Left cardiac atrium (tissue), 4 donors: ENCODE results near the gene WWOX. TPM values are rescaled to one million over a fixed set of nuclear protein-coding genes. Genes with fewer than 3 reads are reported as not detected.

Experiments
- ATAC-seq, 2 donors: fragments of 200-7000 bp; cut with Tn5 transposase; one replicate each; pipeline ENCODE4 v1.9.1; 2020; ENCODE audit warnings: mild to moderate bottlenecking in 2 of 2, moderate library complexity in 2 of 2
- DNase-seq: peaks from one replicate; pipeline ENCODE4 v3.0.0-alpha.2; 2020
- intact Hi-C, 2 donors: fragments of 100-400 bp; cut with DNase I; formaldehyde crosslinking; loops; one replicate each; pipeline versions ENCODE4 v1.14.1 to v1.15.1; 2022 to 2023
- total RNA-seq, 2 donors: library from RNA; stranded (reverse); fragmentation: NEBNext Ultra II Directional; extraction: Animal tissue kit (Norgen Biotek cat#: 25700); gene quantifications; one replicate each; pipeline ENCODE4 v1.2.1, GENCODE V29; 2021
- donor health status: DM: no; HTN: yes; CAD: no.
- donor health status: DM: no; HTN: yes; CAD: no; lungs with severe emphysema.
- donor health status: DM: yes; HTN: yes; CAD: no.
- donor health status: Dilated cardiomyopathy.

WWOX gene
- total RNA-seq, 2 donors from 2014 or later = 7.6 to 8.6 TPM

DNA sequence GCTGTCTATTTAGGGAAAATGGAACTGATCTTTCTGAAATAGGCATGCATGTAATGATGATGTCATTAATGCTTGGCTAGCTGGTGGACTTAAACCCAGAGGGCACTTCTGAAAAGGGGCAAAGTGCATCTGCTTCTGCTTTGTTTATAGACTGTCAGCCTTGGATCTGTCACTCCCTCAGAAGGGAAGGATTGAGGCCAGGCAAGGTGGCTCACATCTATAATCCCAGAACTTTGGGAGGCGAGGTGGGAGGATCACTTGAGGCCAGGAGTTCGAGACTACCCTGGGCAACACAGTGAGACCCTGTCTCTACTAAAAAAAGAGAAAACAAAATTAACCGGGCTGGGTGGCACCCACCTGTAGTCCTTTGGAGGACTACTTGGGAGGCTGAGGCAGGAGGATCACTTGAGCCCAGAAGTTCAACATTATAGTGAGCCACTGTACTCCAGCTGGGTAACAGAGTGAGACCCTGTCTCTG lies 185.5 kb downstream of the WWOX start:
- DNase-seq (no peak), ATAC-seq (no peak)
- intact Hi-C loops = loop anchor here in 1 of 2 donors (10.0 kb wide), 1 partner anchor 1910 kb away; no protein-coding TSS in a partner anchor

DNA sequence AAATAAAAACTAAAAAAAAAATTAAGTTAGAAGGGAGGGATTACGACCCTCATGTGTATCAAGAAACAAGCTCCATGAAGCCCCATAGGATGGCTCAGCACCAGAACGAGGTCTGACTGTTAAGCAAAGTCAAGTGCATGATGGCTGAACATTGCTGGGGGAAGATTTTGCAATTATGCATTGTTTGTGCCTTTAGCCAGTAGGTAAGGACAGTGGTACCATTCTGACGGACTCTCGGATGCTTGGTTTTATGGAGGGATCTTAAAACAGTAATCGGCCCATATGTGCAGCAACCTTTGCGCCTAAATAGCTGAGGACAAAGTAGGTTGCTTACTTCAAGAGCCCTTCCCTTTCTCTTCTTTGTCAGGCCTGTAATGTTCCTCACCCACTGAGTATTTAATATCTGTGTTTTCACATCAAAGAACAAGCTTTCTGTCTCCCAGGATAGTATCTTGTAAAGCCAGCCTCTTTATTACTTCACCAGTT lies 186.0 kb downstream of the WWOX start:
- ATAC-seq = no peak
- DNase-seq = no peak
- intact Hi-C loops = loop anchor here in 1 of 2 donors (10.0 kb wide), 1 partner anchor 1911 kb away; no protein-coding TSS in a partner anchor

DNA sequence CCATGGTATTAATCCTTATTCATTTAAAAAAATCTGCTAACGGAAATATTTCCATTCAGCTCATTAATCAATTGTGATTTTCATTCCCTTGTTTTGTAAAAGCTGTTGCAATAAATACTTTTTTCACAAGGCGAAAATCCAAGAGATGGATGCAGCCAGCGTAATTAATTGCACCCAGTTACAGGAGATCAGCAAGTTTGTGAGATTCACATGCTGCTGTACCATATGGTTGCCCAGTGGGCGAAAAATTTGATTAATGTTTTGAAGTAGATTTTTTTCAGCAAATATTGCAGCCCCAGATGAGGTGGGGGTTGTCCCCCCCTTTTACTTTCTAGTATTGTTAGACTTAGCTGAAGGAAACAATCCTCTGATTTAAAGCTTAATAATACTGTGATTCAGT lies 186.6 kb downstream of the WWOX start:
- DNase-seq (no peak), ATAC-seq (no peak)
- intact Hi-C loops = loop anchor here in 1 of 2 donors (10.0 kb wide), 1 partner anchor 1911 kb away; no protein-coding TSS in a partner anchor

DNA sequence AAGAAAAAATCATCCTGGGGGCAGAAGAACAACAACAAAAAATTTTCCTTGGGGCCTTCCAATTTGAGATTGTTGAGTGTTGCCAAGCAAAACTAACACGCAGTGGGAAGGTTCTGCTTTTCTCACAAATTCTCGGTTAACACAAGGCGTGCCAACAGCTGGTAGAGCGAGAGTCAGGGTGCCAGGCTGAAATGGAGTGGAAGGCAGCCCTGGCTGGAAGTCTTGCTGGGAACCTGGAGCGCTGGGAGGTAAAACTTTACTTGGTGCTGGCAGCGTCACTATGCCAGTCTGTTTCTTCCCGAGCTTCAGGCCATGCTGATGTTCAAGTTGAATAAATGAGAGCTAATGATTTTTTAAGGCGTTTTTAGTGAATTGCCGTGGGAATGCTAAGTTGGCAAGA lies 189.4 kb downstream of the WWOX start:
- intact Hi-C loops = loop anchor here in 1 of 2 donors (10.0 kb wide), 1 partner anchor 1914 kb away; no protein-coding TSS in a partner anchor
- ATAC-seq (no peak), DNase-seq (no peak)

DNA sequence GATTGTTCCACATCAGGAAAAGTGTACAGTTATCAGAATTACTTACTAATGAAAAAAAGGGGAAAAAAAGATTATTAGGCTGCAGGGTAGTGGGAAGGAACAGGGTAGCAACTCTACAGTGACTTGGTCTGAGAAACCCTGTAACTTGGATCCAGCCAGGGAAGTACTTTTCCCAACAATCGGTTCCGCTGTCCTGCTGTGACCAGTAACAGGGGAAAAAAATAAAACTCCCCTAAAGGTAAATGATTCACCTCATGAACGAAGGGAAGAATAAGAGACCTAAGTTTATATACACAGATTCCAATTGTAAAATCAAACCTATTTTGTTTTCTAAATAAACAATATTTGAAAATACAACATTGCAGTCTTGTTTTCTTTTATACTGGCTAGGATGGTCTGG lies 189.9 kb downstream of the WWOX start:
- ATAC-seq (no peak), DNase-seq (no peak)
- intact Hi-C loops = loop anchor here in 1 of 2 donors (10.0 kb wide), 1 partner anchor 1915 kb away; no protein-coding TSS in a partner anchor

DNA sequence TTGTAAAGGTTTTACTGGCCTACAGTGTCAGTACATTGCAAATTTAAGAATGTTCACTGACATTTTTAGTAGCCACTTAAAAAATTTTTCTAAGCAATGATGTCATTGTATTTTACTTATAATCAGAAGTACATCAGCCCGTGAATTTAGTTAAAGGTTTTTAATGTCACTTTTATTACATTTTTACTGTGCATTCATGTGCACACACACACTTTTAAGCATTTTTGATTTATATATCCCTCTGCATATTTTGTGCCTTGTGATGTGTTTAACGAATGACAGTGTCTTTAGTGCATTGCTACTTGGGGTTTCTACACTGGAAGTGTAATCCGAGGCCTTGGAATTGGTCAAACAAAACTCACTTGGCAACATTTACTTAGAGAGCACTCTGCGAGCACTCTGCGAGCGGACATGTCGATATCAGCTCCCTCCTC lies 190.4 kb downstream of the WWOX start:
- DNase-seq (no peak), ATAC-seq (no peak)
- intact Hi-C loops = loop anchor here in 1 of 2 donors (10.0 kb wide), 1 partner anchor 1915 kb away; no protein-coding TSS in a partner anchor

DNA sequence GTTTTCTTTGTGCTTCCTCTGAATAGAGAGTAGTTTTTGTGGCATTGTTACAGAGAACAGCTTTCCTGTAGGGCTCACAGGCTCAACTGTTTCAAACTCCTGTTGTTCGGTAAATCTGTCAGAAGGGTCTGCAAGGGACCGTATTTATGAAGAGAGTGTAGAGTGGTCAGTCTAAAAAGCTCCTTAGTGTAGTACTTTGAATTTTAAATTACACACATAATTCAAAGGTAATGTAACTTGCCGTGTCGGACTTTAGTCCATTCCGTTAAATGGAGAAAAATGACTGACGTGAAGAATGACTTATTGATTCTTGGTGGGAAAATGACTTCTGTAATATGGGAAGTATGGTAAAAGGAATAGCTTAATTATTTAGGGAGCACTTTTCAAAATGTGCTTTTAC lies 190.9 kb downstream of the WWOX start:
- no peak for DNase-seq
- intact Hi-C loops = no loop called here
- ATAC-seq = no peak

DNA sequence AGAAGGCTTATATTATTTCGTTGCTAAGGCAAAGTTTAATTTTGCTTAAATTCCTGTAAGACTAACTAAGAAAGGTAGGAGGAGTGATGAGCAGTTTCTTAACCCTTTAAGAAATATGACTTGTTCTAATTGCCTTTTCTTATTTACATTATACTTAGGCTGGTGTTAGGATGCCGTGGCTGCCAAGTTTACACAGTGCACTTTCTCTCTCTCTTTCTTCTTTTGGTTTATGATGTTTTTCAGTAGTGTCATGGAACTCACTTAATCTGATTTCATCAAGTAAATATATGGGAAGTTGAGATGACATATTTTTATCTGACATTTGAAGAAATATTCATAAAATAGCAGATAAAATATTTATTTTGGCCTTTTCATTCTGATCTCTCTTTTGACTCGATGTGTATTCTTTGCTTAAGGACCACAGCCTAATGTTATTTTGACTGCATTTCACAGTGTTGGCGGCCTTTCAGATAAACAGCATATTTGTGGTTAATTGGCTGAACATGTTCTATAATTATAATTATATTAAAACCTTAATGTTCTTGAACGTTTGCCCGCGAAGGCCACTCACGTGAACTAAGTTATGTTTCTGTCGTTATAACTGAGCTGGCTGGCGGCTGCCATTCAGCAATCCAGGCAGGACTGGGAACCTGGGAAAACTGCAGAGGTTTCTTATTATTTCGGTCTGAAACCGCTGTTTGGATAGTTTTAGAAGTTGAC lies 191.6 kb downstream of the WWOX start:
- DNase-seq (no peak), ATAC-seq (no peak)
- intact Hi-C loops = no loop called here

DNA sequence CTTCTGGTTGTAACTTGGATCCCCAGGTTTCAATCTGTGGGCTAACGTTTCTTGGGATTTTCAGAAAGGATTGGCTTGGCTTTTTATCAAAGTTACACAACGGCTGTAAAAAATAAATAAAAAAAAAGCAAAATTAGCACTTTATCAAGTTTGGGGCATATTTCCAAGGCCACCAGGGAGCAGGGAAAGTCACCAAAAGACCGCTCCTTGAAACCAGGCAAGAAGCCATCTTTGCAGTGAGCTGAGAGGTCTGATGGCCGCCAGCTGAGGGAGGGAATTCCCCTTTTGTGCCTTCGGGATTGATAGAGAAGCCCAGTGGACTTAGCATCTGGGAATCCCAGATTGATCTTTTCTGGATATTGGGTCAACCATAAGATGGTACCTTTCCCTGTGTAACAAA lies 192.2 kb downstream of the WWOX start:
- intact Hi-C loops = no loop called here
- DNase-seq (no peak), ATAC-seq (no peak)

DNA sequence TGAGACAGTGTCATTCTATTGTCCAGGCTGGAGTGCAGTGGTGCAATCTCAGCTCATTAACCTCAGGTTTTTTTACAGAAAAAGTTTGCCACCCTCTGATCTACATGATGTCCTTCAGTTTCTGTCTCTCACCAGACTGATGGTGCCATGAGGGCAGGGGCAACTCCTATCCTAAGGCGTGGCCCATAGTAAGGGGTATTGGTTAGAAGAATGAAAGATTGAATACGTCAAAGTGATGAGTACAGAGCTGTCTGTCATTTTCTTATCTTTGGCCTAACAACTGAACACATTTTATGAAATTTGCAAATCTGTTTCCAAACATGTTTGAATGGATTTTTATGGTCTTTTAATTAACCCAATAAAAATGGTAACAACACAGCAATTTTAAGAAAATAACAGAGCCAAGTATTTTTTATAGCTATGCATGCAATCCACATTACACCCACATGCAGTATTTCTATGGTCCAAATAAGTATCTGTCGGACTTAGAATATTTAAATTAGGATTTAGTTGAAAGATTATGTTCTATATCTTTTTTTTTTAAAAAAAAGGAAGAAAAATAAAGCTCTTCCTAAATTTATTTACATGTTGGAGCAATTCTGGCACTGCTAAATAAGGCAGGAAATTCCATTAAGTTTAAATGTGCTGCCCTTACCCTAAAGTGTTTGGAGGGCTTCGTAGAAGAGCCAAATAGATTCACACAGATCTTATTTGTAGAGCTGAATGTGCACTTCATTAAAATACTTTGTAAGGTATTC lies 192.8 kb downstream of the WWOX start:
- no peak for DNase-seq
- ATAC-seq = no peak
- intact Hi-C loops = no loop called here

DNA sequence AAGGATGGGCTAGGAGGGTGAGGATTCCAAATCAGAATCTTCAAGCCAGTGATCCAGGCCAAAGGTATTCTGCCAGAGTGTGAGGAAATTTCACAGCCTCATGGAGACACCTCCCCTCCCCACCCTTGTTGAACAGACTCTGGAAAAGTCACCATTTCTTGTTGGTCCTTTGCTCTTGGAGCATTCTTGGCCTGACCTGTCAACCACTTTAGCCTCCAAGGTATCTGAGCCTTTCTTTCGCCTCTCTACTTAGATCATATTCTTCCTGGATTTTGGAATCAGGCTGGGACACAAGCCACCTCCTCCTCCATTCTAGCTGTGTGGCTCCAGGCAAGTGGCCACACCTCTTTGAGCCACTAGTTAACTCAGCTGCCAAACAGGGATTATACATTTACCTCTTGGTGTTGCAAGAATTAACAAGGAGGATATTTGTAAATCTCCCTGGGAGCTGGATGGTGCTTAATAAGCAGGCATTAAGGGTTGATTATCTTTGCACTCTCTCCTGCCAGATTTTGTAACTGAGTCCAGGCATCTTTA lies 193.5 kb downstream of the WWOX start:
- no peak for DNase-seq
- intact Hi-C loops = no loop called here
- ATAC-seq = peak in 1 of 2 donors; percentile 42

DNA sequence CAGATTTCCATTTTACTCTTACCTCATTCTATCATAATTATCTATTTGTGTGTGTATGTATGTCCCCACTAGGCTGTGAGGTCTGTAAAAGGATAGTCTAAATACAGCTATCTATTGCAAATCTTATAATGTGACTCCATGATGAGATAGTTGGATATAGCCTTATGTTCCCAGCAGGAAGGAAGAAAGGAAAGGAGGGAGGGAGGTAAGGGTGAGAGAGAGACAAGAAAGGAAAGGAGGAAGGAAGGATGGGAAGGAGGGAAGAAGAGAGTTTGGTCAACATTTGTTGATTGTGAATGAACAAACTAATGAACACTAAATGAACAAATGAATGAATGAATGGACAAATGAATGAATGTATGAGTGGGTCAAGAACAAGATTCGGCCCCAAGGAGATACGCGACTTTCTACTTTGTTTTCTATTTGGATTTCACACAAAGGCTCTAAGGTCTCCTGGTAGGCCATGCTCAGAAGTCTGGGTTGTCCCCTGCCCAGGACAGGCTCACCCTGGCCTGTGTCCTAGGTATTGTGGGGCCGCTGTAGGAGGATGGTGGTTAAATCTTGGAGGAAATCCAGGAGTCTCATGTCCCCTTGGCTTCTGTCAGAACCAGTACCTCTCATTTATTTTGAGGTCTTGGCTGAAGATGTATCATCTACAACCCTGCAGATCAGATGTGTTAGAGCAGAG lies 195.2 kb downstream of the WWOX start:
- no peak for DNase-seq
- intact Hi-C loops = no loop called here
- ATAC-seq = no peak

DNA sequence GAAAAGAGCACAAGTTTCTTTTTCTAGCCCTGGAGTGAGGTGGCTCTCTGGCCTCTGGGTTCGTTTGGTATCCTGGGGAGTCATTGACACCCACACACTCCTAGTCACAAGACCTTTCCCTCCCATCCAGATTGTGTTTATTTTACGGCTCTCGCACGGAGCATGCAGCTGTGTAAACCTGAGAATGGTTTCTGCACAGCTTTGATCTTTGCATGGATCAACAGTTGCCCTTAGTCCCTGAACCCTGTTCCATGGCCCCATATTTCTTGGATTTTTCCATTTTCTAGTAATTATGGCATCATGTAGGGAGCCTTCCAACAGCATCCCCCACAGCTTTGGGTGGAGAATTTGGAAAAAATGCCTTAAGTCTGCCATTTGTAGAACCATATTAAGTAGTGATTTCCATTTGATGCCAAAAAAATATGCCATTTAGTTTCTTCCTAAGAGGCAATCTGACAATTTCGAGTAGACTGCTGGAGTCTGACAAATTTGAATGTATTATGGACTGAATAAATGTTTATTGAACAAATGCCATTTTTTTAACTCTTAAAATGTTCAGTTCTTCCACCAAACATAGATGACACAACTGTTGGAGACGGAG lies 197.7 kb downstream of the WWOX start:
- no peak for DNase-seq
- no peak for ATAC-seq
- intact Hi-C loops = no loop called here

DNA sequence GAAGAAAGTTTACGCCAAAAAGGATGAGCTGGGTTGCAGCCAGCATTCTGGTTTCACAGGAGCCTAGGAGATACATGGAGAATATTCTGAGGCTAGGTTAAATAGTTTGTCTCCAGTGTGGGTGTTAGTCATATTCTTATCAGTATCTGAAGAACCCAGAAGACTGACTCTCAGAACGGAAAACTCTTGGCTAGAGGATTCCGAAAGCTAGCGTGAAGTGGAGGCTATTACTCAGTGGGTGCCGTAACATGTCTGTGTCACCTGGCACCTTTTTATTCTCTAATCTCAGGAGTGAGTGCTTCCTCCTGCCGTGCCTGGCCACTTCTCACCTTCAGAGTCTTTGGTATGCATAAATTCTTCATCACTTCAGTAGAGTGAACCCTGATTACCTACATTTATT lies 199.5 kb downstream of the WWOX start:
- peak in 1 of 2 donors; percentile 97 for ATAC-seq
- intact Hi-C loops = no loop called here
- DNase-seq = no peak

DNA sequence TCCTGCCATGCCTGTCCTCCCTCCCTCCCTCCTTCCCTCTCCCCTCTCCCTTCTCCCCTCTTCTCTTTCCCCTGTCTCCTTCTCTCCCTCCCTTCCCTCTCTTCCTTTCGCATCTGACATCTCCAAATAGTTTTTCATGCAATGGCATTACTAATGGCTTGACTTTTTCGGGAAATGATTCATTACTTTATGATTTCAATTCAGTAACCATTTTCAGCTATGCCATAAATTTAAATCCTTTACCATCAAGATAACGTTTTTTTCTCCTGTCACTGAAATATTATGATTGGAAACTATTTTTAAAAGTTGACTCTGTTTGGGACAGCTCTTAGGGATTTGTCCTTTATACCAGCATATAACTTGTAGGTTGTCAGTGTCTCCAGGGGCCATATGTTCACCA lies 201.0 kb downstream of the WWOX start:
- intact Hi-C loops = no loop called here
- ATAC-seq (no peak), DNase-seq (no peak)

DNA sequence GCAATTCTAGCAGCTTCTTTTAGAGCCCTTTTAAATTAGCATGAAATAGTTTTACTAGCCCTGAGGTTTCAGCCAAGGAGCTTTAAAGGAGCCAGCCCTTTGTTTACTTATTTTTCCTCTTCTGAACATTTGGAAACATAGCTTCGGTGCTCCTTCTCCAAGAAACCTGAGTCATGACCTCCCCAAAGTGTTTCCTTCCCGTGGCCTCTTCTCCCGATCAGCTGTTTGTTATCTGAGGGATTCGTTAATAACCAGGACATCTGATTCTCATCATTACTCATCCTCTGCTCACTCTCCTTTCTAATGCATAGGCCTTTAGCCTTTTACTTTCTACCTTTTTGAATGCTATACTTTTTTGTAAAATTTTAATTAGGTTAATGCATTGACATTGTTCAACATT lies 204.5 kb downstream of the WWOX start:
- intact Hi-C loops = no loop called here
- no peak for ATAC-seq
- DNase-seq = no peak

DNA sequence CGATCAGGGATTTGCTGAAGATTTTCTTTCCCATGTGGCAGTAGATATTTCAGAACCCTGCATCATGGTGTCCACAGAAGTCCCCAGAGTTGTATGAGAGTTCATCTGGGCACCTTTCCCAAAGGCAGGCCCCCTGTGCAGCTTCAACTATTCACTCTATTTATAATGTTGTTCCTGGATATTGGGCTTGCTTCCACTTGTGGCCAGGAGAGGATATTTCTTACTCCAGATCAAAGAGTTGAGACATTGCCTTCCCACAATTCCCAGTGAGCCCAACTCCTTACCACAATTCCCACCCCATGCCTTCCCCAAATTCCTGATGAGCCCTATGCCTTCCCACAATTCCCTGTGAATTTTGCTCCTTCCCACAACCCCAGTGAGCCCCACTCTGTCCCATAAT lies 206.9 kb downstream of the WWOX start:
- no peak for ATAC-seq
- intact Hi-C loops = no loop called here
- no peak for DNase-seq

DNA sequence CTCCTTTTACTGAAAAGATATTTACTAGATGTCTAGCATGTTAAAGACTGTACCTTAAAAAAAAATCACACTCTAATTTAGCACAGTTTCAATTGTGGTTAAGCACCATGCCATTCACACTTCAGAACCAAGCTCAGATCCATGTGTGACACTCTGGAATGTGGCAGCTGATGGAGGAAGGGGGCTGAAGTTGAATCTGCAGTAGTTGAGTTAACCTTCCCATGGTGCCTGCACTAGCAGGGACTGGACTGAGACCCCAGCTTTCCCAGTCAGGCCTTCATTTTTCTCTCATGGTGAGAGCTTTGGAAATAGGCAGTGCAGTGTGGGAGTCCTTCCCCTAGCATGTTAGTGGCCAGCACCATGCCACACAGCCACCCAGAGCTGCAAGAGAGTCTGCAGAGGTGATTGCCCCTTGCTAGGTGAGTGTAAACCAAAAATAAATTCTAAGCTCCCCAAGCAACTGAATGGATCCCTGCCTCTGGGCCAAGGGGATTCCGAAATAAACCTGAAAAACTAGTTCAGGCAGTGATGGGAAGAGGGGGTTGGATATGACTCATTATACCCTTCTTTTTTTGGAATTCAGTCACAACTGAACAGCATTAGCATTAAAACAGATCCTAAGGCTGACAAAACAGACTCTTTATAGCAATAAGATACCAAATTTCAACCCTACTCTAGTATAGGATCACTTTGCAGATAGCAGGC lies 208.5 kb downstream of the WWOX start:
- no peak for ATAC-seq
- intact Hi-C loops = no loop called here
- no peak for DNase-seq
